HepG2 (cell line): ENCODE data around the gene MIA2. TPM values are rescaled to one million over a fixed set of nuclear protein-coding genes. Genes with fewer than 3 reads are reported as not detected.

Experiments
- ADNP ChIP-seq: sonication (generic); formaldehyde crosslinking; IDR thresholded peaks from 2 replicates; pipeline ENCODE4 v1.4.0; 2020; ENCODE audit warnings: missing genetic modification reagents
- CC2D1A ChIP-seq: sonication (generic); formaldehyde crosslinking; IDR thresholded peaks from 2 replicates; pipeline ENCODE4 v1.8.1; 2023; ENCODE audit warnings: mild to moderate bottlenecking, missing genetic modification reagents
- GATA4 ChIP-seq: sonication (generic); IDR thresholded peaks from 2 replicates; pipeline ENCODE4 v1.6.1; 2016; ENCODE audit warnings: antibody characterized with exemption, low read depth, borderline replicate concordance
- HNF4G ChIP-seq, 2 experiments: sonication (generic) in 1 of 2; formaldehyde crosslinking in 1 of 2; IDR thresholded peaks; 2 replicates each; pipeline versions ENCODE4 v1.4.0 to v1.6.1; 2011 to 2020; ENCODE audit warnings: borderline replicate concordance in 2 of 2, low read depth in 2 of 2, mild to moderate bottlenecking in 2 of 2, low read length in 1 of 2, missing genetic modification reagents in 1 of 2, moderate library complexity in 1 of 2
- ISX ChIP-seq: sonication (generic); formaldehyde crosslinking; conservative IDR thresholded peaks from 2 replicates; pipeline ENCODE4 v1.5.0; 2020; ENCODE audit warnings: missing genetic modification reagents
- MAF1 ChIP-seq: sonication (generic); formaldehyde crosslinking; IDR thresholded peaks from 2 replicates; pipeline ENCODE4 v1.5.0; 2020; ENCODE audit warnings: missing genetic modification reagents, borderline replicate concordance
- RFX1 ChIP-seq: fragments of 450-650 bp; IDR thresholded peaks from 2 replicates; pipeline ENCODE4 v1.6.1; 2017
- SP1 ChIP-seq, 2 experiments: fragments of 450-650 bp in 1 of 2; sonication (generic) in 1 of 2; formaldehyde crosslinking in 1 of 2; IDR thresholded peaks; 2 replicates each; pipeline versions ENCODE4 v1.4.0 to v1.6.1; 2016 to 2020; ENCODE audit warnings: missing genetic modification reagents in 1 of 2
- TBP ChIP-seq: sonication (generic); formaldehyde crosslinking; IDR thresholded peaks from 2 replicates; pipeline ENCODE4 v1.5.0; 2020; ENCODE audit warnings: missing genetic modification reagents
- ZFP36 ChIP-seq: fragments of 150-350 bp; IDR thresholded peaks from 2 replicates; pipeline ENCODE4 v1.6.1; 2018; ENCODE audit warnings: borderline replicate concordance, low read length, low read depth; ENCODE audit not compliant: partially characterized antibody
- ZNF280B ChIP-seq: sonication (generic); formaldehyde crosslinking; IDR thresholded peaks from 2 replicates; pipeline ENCODE4 v1.5.0; 2020; ENCODE audit warnings: missing genetic modification reagents, mild to moderate bottlenecking, borderline replicate concordance
- ZNF292 ChIP-seq: sonication (generic); formaldehyde crosslinking; IDR thresholded peaks from 2 replicates; pipeline ENCODE4 v1.8.1; 2022; ENCODE audit warnings: mild to moderate bottlenecking, low read depth, missing genetic modification reagents, borderline replicate concordance
- ZSCAN9 ChIP-seq: IDR thresholded peaks from 2 replicates; pipeline ENCODE4 v1.6.1; 2016; ENCODE audit warnings: borderline replicate concordance
- polyA plus RNA-seq, 8 experiments: library from polyadenylated mRNA; depleted of rRNA in 3 of 8; stranded (reverse) in 7 of 8; unstranded in 1 of 8; fragments of >200 nt; fragmentation: Illumina TruSeq in 4 of 8; extraction: Trizol in 4 of 8; gene quantifications; 2 replicates each; pipeline versions ENCODE4 v1.2.1 to v1.2.3, GENCODE V29; 2011 to 2016; ENCODE audit warnings: low read depth in 4 of 8, missing spikeins in 1 of 8, mixed read lengths in 1 of 8; ENCODE audit not compliant: insufficient read depth in 1 of 8
- total RNA-seq, 5 experiments: library from RNA; depleted of rRNA; stranded (reverse); fragments of >200 nt; fragmentation: Illumina TruSeq; extraction: Trizol; gene quantifications; 2 replicates each; pipeline ENCODE4 v1.2.3, GENCODE V29; 2016; ENCODE audit warnings: low read depth in 1 of 5
- TF ChIP-seq, protein P1 (sequence below): sonication (generic); formaldehyde crosslinking; IDR thresholded peaks from 2 replicates; pipeline ENCODE4 v1.4.0; 2020; ENCODE audit warnings: missing genetic modification reagents, borderline replicate concordance
- TF ChIP-seq, protein P2 (sequence below): sonication (generic); formaldehyde crosslinking; IDR thresholded peaks from 2 replicates; pipeline ENCODE4 v1.4.0; 2020; ENCODE audit warnings: missing genetic modification reagents
- TF ChIP-seq, protein P3 (sequence below): sonication (generic); formaldehyde crosslinking; IDR thresholded peaks from 2 replicates; pipeline ENCODE4 v1.5.0; 2020; ENCODE audit warnings: mild to moderate bottlenecking, missing genetic modification reagents

Gene MIA2
- total and polyA plus RNA-seq, 2 of the 13 experiments (the other 11 are each of a cell fraction or from before 2014, with no cell fraction given), result 134 to 158 TPM

GRCh38 chr14:39232554-39233415 is 930 bp upstream of the MIA2 start (continued):
- TF ChIP-seq ISX (CRISPR knock-in tag) (no peak), RFX1 (no peak), SP1 (IDR thresholded peaks at IDR 0.05) (no peak), SP1 (CRISPR knock-in tag; IDR thresholded peaks at IDR 0.05) (no peak; the same call in 1 of the 2 replicates), MAF1 (CRISPR knock-in tag) (0 out of 2 replicates have a peak, but pooled peaks have one; percentile 3), HNF4G (IDR thresholded peaks at IDR 0.05; ENCODE audit: borderline replicate concordance, low read depth, low read length) (peak; percentile 46; the same call in 1 of the 2 replicates), HNF4G (CRISPR knock-in tag; IDR thresholded peaks at IDR 0.05; ENCODE audit: borderline replicate concordance, low read depth) (no peak), ADNP (CRISPR knock-in tag) (peak; percentile 97), ZFP36 (no peak), GATA4 (no peak), CC2D1A (0 out of 2 replicates have a peak, but pooled peaks have one; percentile 41), ZNF280B (CRISPR knock-in tag) (no peak), ZNF292 (peak; percentile 79), TBP (no peak), ZSCAN9 (no peak)
- TF ChIP-seq, protein P1, sequence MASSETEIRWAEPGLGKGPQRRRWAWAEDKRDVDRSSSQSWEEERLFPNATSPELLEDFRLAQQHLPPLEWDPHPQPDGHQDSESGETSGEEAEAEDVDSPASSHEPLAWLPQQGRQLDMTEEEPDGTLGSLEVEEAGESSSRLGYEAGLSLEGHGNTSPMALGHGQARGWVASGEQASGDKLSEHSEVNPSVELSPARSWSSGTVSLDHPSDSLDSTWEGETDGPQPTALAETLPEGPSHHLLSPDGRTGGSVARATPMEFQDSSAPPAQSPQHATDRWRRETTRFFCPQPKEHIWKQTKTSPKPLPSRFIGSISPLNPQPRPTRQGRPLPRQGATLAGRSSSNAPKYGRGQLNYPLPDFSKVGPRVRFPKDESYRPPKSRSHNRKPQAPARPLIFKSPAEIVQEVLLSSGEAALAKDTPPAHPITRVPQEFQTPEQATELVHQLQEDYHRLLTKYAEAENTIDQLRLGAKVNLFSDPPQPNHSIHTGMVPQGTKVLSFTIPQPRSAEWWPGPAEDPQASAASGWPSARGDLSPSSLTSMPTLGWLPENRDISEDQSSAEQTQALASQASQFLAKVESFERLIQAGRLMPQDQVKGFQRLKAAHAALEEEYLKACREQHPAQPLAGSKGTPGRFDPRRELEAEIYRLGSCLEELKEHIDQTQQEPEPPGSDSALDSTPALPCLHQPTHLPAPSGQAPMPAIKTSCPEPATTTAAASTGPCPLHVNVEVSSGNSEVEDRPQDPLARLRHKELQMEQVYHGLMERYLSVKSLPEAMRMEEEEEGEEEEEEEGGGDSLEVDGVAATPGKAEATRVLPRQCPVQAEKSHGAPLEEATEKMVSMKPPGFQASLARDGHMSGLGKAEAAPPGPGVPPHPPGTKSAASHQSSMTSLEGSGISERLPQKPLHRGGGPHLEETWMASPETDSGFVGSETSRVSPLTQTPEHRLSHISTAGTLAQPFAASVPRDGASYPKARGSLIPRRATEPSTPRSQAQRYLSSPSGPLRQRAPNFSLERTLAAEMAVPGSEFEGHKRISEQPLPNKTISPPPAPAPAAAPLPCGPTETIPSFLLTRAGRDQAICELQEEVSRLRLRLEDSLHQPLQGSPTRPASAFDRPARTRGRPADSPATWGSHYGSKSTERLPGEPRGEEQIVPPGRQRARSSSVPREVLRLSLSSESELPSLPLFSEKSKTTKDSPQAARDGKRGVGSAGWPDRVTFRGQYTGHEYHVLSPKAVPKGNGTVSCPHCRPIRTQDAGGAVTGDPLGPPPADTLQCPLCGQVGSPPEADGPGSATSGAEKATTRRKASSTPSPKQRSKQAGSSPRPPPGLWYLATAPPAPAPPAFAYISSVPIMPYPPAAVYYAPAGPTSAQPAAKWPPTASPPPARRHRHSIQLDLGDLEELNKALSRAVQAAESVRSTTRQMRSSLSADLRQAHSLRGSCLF (CRISPR knock-in tag), result peak; percentile 73; the same call in 1 of the 2 replicates
- TF ChIP-seq, protein P2, sequence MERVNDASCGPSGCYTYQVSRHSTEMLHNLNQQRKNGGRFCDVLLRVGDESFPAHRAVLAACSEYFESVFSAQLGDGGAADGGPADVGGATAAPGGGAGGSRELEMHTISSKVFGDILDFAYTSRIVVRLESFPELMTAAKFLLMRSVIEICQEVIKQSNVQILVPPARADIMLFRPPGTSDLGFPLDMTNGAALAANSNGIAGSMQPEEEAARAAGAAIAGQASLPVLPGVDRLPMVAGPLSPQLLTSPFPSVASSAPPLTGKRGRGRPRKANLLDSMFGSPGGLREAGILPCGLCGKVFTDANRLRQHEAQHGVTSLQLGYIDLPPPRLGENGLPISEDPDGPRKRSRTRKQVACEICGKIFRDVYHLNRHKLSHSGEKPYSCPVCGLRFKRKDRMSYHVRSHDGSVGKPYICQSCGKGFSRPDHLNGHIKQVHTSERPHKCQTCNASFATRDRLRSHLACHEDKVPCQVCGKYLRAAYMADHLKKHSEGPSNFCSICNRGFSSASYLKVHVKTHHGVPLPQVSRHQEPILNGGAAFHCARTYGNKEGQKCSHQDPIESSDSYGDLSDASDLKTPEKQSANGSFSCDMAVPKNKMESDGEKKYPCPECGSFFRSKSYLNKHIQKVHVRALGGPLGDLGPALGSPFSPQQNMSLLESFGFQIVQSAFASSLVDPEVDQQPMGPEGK, result peak; percentile 73; the same call in 1 of the 2 replicates
- TF ChIP-seq, protein P3, sequence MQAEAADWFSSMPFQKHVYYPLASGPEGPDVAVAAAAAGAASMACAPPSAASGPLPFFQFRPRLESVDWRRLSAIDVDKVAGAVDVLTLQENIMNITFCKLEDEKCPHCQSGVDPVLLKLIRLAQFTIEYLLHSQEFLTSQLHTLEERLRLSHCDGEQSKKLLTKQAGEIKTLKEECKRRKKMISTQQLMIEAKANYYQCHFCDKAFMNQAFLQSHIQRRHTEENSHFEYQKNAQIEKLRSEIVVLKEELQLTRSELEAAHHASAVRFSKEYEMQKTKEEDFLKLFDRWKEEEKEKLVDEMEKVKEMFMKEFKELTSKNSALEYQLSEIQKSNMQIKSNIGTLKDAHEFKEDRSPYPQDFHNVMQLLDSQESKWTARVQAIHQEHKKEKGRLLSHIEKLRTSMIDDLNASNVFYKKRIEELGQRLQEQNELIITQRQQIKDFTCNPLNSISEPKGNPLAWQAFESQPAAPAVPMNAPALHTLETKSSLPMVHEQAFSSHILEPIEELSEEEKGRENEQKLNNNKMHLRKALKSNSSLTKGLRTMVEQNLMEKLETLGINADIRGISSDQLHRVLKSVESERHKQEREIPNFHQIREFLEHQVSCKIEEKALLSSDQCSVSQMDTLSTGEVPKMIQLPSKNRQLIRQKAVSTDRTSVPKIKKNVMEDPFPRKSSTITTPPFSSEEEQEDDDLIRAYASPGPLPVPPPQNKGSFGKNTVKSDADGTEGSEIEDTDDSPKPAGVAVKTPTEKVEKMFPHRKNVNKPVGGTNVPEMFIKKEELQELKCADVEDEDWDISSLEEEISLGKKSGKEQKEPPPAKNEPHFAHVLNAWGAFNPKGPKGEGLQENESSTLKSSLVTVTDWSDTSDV (CRISPR knock-in tag), result no peak
